Neural progenitor cell (in vitro differentiated cells): ENCODE data around the gene KLHL35.

ENCODE experiments used
- CTCF ChIP-seq: fragments of 200-600 bp; sonication (generic); IDR thresholded peaks from 2 replicates; pipeline ENCODE4 v1.5.1; 2017; ENCODE audit warnings: antibody characterized with exemption, mild to moderate bottlenecking
- EZH2 ChIP-seq: fragments of 200-600 bp; sonication (generic); IDR thresholded peaks from 2 replicates; pipeline ENCODE4 v1.6.1; 2017; ENCODE audit warnings: antibody characterized with exemption, mild to moderate bottlenecking, moderate library complexity
- EZH2phosphoT487 ChIP-seq: fragments of 200-600 bp; sonication (generic); IDR thresholded peaks from 2 replicates; pipeline ENCODE4 v1.6.1; 2017; ENCODE audit warnings: antibody characterized with exemption

GRCh38 chr11:75394085-75394840 is 38.7 kb downstream of the KLHL35 start:
- TF ChIP-seq CTCF (no peak), EZH2phosphoT487 (no peak), EZH2 (no peak)
